ENCODE results near the gene FAM120B.

The FAM120B gene

DNA sequence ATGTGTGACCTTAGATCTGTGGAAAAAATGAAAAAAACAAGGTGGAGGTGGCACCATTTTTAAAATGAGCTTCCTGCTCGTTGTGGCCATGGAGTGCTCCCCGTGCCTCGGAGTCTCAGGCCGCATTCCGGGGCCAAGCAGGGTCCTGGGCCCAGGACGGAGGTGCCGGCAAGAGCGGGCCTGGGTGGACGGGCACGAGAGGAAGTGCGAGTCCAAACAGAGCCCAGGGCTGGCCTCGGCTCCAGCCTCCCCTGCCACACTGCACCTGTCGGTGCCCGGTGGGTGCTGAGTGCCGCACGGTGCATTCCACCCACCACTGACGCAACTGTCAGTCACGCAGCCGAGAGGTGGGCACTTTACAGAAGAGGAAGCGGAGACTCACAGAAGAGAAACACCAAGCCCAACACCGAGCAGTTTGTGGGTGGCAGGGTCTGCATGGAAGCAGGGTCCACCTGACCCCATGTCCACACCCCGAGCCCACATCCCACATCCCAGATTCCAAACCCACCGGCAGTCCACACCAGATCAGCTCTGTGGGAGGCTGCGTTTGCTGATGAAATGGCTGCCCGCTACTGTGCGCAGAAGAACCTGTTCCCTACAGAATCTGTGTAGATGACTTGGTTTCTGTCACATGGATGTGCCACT is 148.9 kb downstream of the FAM120B start:
- H3K27ac ChIP-seq (ENCODE audit: low read depth, low read length) = no peak overlapping the region
- no peaks in the 10 kb centered on the region for H3K9me3 ChIP-seq (ENCODE audit: control insufficient read depth, insufficient read depth, low read length)
- H3K79me2 ChIP-seq (ENCODE audit: control insufficient read depth, low read length) = no peaks in the 10 kb centered on the region
- TF ChIP-seq, protein P1, sequence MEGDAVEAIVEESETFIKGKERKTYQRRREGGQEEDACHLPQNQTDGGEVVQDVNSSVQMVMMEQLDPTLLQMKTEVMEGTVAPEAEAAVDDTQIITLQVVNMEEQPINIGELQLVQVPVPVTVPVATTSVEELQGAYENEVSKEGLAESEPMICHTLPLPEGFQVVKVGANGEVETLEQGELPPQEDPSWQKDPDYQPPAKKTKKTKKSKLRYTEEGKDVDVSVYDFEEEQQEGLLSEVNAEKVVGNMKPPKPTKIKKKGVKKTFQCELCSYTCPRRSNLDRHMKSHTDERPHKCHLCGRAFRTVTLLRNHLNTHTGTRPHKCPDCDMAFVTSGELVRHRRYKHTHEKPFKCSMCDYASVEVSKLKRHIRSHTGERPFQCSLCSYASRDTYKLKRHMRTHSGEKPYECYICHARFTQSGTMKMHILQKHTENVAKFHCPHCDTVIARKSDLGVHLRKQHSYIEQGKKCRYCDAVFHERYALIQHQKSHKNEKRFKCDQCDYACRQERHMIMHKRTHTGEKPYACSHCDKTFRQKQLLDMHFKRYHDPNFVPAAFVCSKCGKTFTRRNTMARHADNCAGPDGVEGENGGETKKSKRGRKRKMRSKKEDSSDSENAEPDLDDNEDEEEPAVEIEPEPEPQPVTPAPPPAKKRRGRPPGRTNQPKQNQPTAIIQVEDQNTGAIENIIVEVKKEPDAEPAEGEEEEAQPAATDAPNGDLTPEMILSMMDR (IDR thresholded peaks at IDR 0.05; ENCODE audit: low read depth, low read length, poor library complexity, severe bottlenecking) = no peak
- TF ChIP-seq EZH2phosphoT487 (IDR thresholded peaks at IDR 0.05; ENCODE audit: borderline replicate concordance, low read length) = no peak
- no peaks in the 10 kb centered on the region for H3K4me1 ChIP-seq (ENCODE audit: control insufficient read depth, low read length)
- H3K4me2 ChIP-seq (ENCODE audit: low read length) = no peak overlapping the region
- H3K9me2 ChIP-seq (replicated peaks; ENCODE audit: control insufficient read depth, low read length) = no peaks in the 10 kb centered on the region
- no peak overlapping the region for H3K4me3 ChIP-seq (ENCODE audit: low read length)
- H3K36me3 ChIP-seq (ENCODE audit: control insufficient read depth, low read length) = no peaks in the 10 kb centered on the region
- no peaks in the 10 kb centered on the region for H4K20me1 ChIP-seq (ENCODE audit: control insufficient read depth, insufficient read depth, low read depth, low read length)
- H3K27me3 ChIP-seq (ENCODE audit: control insufficient read depth, low read length) = no peaks in the 10 kb centered on the region
- no peaks in the 10 kb centered on the region for H3F3A ChIP-seq (ENCODE audit: control insufficient read depth, insufficient read depth)

DNA sequence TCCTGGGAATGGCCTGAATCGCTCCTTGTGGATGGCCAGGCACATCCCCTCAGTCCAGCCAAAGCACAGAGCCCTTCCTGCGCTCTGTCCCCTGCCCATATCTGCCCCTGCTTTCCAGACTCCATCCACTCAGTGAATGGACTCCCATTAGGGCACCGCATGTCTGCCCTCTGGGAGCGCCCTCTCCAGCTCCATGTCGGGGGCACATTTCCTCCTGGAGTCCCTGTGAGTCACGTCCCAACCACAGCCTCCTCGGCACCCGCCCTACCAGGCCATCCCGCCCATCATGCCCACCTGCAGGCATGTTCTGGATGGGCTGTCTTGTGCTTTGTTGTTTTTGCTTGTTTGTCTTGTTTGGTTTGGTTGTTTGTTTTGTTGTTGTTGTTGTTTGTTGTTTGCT is 149.8 kb downstream of the FAM120B start:
- Histone ChIP-seq H3K27ac (ENCODE audit: low read depth, low read length) (no peak overlapping the region), H3K4me3 (ENCODE audit: low read length) (no peak overlapping the region), H3K4me1 (ENCODE audit: control insufficient read depth, low read length) (no peaks in the 10 kb centered on the region), H3K79me2 (ENCODE audit: control insufficient read depth, low read length) (no peaks in the 10 kb centered on the region), H3K9me2 (replicated peaks; ENCODE audit: control insufficient read depth, low read length) (no peaks in the 10 kb centered on the region), H3K27me3 (ENCODE audit: control insufficient read depth, low read length) (no peaks in the 10 kb centered on the region), H3K9me3 (ENCODE audit: control insufficient read depth, insufficient read depth, low read length) (no peaks in the 10 kb centered on the region), H3K4me2 (ENCODE audit: low read length) (no peak overlapping the region), H3F3A (ENCODE audit: control insufficient read depth, insufficient read depth) (no peaks in the 10 kb centered on the region), H4K20me1 (ENCODE audit: control insufficient read depth, insufficient read depth, low read depth, low read length) (no peaks in the 10 kb centered on the region), H3K36me3 (ENCODE audit: control insufficient read depth, low read length) (no peaks in the 10 kb centered on the region)
- TF ChIP-seq EZH2phosphoT487 (IDR thresholded peaks at IDR 0.05; ENCODE audit: borderline replicate concordance, low read length) = no peak
- TF ChIP-seq, protein P1 (IDR thresholded peaks at IDR 0.05; ENCODE audit: low read depth, low read length, poor library complexity, severe bottlenecking) = no peak
